HT1080 (cell line): ENCODE measurements around the gene TMIGD3. TPM values are rescaled to one million over a fixed set of nuclear protein-coding genes. Genes with fewer than 3 reads are reported as not detected.

Experiments
- DNase-seq: peaks from one replicate; pipeline ENCODE4 v3.0.0-alpha.2; 2015; ENCODE audit warnings: low read depth
- total RNA-seq: library from RNA; depleted of rRNA; stranded (reverse); fragments of >200 nt; shearing (Covaris generic); gene quantifications from 2 replicates; pipeline ENCODE4 v1.2.3, GENCODE V29; 2014

The TMIGD3 gene
- total RNA-seq, 1 experiment from 2014 or later, result not detected

- no peak for DNase-seq
Measured at GRCh38 chr1:111476214-111476613, 27.2 kb downstream of the TMIGD3 start.

GRCh38 chr1:111475701-111476100 lies 27.7 kb downstream of the TMIGD3 start:
- no peak for DNase-seq

GRCh38 chr1:111474521-111474920 lies 28.9 kb downstream of the TMIGD3 start:
- DNase-seq, result no peak

- DNase-seq, result no peak
Measured at GRCh38 chr1:111474106-111474505, 29.3 kb downstream of the TMIGD3 start.

- no peak for DNase-seq
Measured at GRCh38 chr1:111471538-111471937, 31.9 kb downstream of the TMIGD3 start.

- no peak for DNase-seq
Measured at GRCh38 chr1:111471012-111471411, 32.4 kb downstream of the TMIGD3 start.

GRCh38 chr1:111470596-111470995 lies 32.8 kb downstream of the TMIGD3 start:
- DNase-seq, result no peak

- DNase-seq, result no peak
Measured at GRCh38 chr1:111469539-111469938, 33.9 kb downstream of the TMIGD3 start.

GRCh38 chr1:111468717-111469100 lies 34.7 kb downstream of the TMIGD3 start:
- DNase-seq, result no peak

- DNase-seq, result no peak
Measured at GRCh38 chr1:111467865-111468716, 35.3 kb downstream of the TMIGD3 start.

- no peak for DNase-seq
Measured at GRCh38 chr1:111466480-111466879, 37.0 kb downstream of the TMIGD3 start.

- no peak for DNase-seq
Measured at GRCh38 chr1:111465754-111466153, 37.7 kb downstream of the TMIGD3 start.

- peak; percentile 38 for DNase-seq
Measured at GRCh38 chr1:111463029-111463683, 40.3 kb downstream of the TMIGD3 start.

GRCh38 chr1:111462370-111463028 lies 40.9 kb downstream of the TMIGD3 start:
- no peak for DNase-seq

- DNase-seq, result no peak
Measured at GRCh38 chr1:111461765-111462164, 41.7 kb downstream of the TMIGD3 start.

- no peak for DNase-seq
Measured at GRCh38 chr1:111455642-111456031, 47.8 kb downstream of the TMIGD3 start.

- DNase-seq, result no peak
Measured at GRCh38 chr1:111454859-111455641, 48.4 kb downstream of the TMIGD3 start.

- DNase-seq, result no peak
Measured at GRCh38 chr1:111453706-111454105, 49.7 kb downstream of the TMIGD3 start.

GRCh38 chr1:111452581-111452980 lies 50.9 kb downstream of the TMIGD3 start:
- DNase-seq, result no peak

GRCh38 chr1:111450185-111450584 lies 53.2 kb downstream of the TMIGD3 start:
- DNase-seq, result no peak

- no peak for DNase-seq
Measured at GRCh38 chr1:111449703-111450017, 53.8 kb downstream of the TMIGD3 start.
